ENCODE measurements around the gene NUP43.

The NUP43 gene

GRCh38 chr6:149769676-149770075 is 23.3 kb upstream of the NUP43 start:
- TF ChIP-seq, protein P1, sequence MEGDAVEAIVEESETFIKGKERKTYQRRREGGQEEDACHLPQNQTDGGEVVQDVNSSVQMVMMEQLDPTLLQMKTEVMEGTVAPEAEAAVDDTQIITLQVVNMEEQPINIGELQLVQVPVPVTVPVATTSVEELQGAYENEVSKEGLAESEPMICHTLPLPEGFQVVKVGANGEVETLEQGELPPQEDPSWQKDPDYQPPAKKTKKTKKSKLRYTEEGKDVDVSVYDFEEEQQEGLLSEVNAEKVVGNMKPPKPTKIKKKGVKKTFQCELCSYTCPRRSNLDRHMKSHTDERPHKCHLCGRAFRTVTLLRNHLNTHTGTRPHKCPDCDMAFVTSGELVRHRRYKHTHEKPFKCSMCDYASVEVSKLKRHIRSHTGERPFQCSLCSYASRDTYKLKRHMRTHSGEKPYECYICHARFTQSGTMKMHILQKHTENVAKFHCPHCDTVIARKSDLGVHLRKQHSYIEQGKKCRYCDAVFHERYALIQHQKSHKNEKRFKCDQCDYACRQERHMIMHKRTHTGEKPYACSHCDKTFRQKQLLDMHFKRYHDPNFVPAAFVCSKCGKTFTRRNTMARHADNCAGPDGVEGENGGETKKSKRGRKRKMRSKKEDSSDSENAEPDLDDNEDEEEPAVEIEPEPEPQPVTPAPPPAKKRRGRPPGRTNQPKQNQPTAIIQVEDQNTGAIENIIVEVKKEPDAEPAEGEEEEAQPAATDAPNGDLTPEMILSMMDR (conservative IDR thresholded peaks at IDR 0.05; ENCODE audit: low read depth, low read length) = no peak
- no peaks in the 10 kb centered on the region for H4K20me1 ChIP-seq (ENCODE audit: insufficient read depth)
- peaks cover 10% of the 10 kb centered on the region; the same call in 1 of the 2 replicates for H3K36me3 ChIP-seq (ENCODE audit: insufficient read depth)
- H3K4me1 ChIP-seq (ENCODE audit: low read depth, poor library complexity, severe bottlenecking) = peaks cover 23% of the 10 kb centered on the region
- H3K27me3 ChIP-seq (ENCODE audit: insufficient read depth, low read depth) = no peaks in the 10 kb centered on the region
- H3K4me2 ChIP-seq = no peak overlapping the region
- H3K4me3 ChIP-seq (IDR thresholded peaks at IDR 0.05; ENCODE audit: insufficient read depth, low read depth, low read length) = no peak overlapping the region
- H3K9ac ChIP-seq = no peak overlapping the region
- H2AFZ ChIP-seq (ENCODE audit: low read depth) = no peak overlapping the region
- H3K27ac ChIP-seq = no peak overlapping the region
- peaks cover 7% of the 10 kb centered on the region; the same call in 1 of the 2 replicates for H3K79me2 ChIP-seq (ENCODE audit: insufficient read depth, low read depth)

- Histone ChIP-seq H3K4me2 (no peak overlapping the region), H2AFZ (ENCODE audit: low read depth) (no peak overlapping the region), H4K20me1 (ENCODE audit: insufficient read depth) (0 out of 2 replicates have a peak, but pooled peaks cover 4% of the 10 kb centered on the region), H3K4me3 (IDR thresholded peaks at IDR 0.05; ENCODE audit: insufficient read depth, low read depth, low read length) (no peak overlapping the region), H3K27me3 (ENCODE audit: insufficient read depth, low read depth) (no peaks in the 10 kb centered on the region), H3K27ac (peak overlapping the region; percentile 4; the same call in 1 of the 2 replicates), H3K36me3 (ENCODE audit: insufficient read depth) (no peaks in the 10 kb centered on the region), H3K4me1 (ENCODE audit: low read depth, poor library complexity, severe bottlenecking) (peaks cover 17% of the 10 kb centered on the region), H3K79me2 (ENCODE audit: insufficient read depth, low read depth) (peaks cover 21% of the 10 kb centered on the region; the same call in 1 of the 2 replicates), H3K9ac (no peak overlapping the region)
- TF ChIP-seq, protein P1 (conservative IDR thresholded peaks at IDR 0.05; ENCODE audit: low read depth, low read length) = no peak
Observed at GRCh38 chr6:149766156-149766769, 19.9 kb upstream of the NUP43 start.

DNA sequence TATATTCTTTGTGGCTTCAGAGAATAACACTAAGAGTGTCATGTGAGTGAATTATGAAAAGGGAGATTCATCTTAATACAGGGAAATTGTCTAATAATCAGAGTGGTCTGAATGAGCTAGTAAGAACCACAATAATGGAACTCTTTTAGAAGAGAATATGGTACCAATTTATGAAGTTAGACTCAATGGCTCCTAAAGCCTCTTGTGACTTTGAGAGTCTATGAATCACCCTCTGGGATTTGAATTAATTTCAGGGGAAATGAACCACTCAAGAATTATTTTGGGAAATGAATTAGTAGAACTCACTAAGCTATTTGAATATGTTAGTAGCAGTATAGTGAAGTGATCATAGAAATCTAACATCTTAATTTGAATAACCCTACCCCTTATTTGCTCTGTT is 17.5 kb upstream of the NUP43 start:
- Histone ChIP-seq H3K27ac (no peak overlapping the region), H3K79me2 (ENCODE audit: insufficient read depth, low read depth) (peaks cover 36% of the 10 kb centered on the region; the same call in 1 of the 2 replicates), H2AFZ (ENCODE audit: low read depth) (no peak overlapping the region), H3K36me3 (ENCODE audit: insufficient read depth) (no peaks in the 10 kb centered on the region), H3K27me3 (ENCODE audit: insufficient read depth, low read depth) (no peaks in the 10 kb centered on the region), H3K4me2 (no peak overlapping the region), H4K20me1 (ENCODE audit: insufficient read depth) (0 out of 2 replicates have a peak, but pooled peaks cover 4% of the 10 kb centered on the region), H3K4me1 (ENCODE audit: low read depth, poor library complexity, severe bottlenecking) (peaks cover 18% of the 10 kb centered on the region), H3K4me3 (IDR thresholded peaks at IDR 0.05; ENCODE audit: insufficient read depth, low read depth, low read length) (no peak overlapping the region), H3K9ac (no peak overlapping the region)
- TF ChIP-seq, protein P1 (conservative IDR thresholded peaks at IDR 0.05; ENCODE audit: low read depth, low read length) = no peak

GRCh38 chr6:149761438-149761837 is 15.1 kb upstream of the NUP43 start:
- peaks cover 36% of the 10 kb centered on the region; the same call in 1 of the 2 replicates for H3K79me2 ChIP-seq (ENCODE audit: insufficient read depth, low read depth)
- no peak overlapping the region for H3K4me2 ChIP-seq
- TF ChIP-seq, protein P1 (conservative IDR thresholded peaks at IDR 0.05; ENCODE audit: low read depth, low read length) = no peak
- H2AFZ ChIP-seq (ENCODE audit: low read depth) = no peak overlapping the region
- no peaks in the 10 kb centered on the region for H3K27me3 ChIP-seq (ENCODE audit: insufficient read depth, low read depth)
- H3K9ac ChIP-seq = no peak overlapping the region
- no peaks in the 10 kb centered on the region for H3K36me3 ChIP-seq (ENCODE audit: insufficient read depth)
- H3K27ac ChIP-seq = no peak overlapping the region
- 0 out of 2 replicates have a peak, but pooled peaks cover 4% of the 10 kb centered on the region for H4K20me1 ChIP-seq (ENCODE audit: insufficient read depth)
- H3K4me3 ChIP-seq (IDR thresholded peaks at IDR 0.05; ENCODE audit: insufficient read depth, low read depth, low read length) = no peak overlapping the region
- peaks cover 14% of the 10 kb centered on the region for H3K4me1 ChIP-seq (ENCODE audit: low read depth, poor library complexity, severe bottlenecking)
